ENCODE measurements around the gene SAMD11.

SAMD11 gene

GRCh38 chr1:917466-918091, 6.1 kb upstream of the SAMD11 start:
- no peak overlapping the region for H3K27ac Mint-ChIP-seq
- H3K4me1 Mint-ChIP-seq (ENCODE audit: low read depth): peaks cover 20% of the 10 kb centered on the region
- H3K4me3 Mint-ChIP-seq: no peak overlapping the region
- intact Hi-C loops (cut with micrococcal nuclease): no loop called here
- no peaks in the 10 kb centered on the region for H3K36me3 Mint-ChIP-seq (ENCODE audit: low read depth)
- no peaks in the 10 kb centered on the region for H3K9me3 Mint-ChIP-seq
- H3K27me3 Mint-ChIP-seq: peaks cover 98% of the 10 kb centered on the region

- no peak overlapping the region for H3K27ac Mint-ChIP-seq
- no peaks in the 10 kb centered on the region for H3K36me3 Mint-ChIP-seq (ENCODE audit: low read depth)
- peaks cover 21% of the 10 kb centered on the region for H3K4me1 Mint-ChIP-seq (ENCODE audit: low read depth)
- no peaks in the 10 kb centered on the region for H3K9me3 Mint-ChIP-seq
- H3K4me3 Mint-ChIP-seq: no peak overlapping the region
- peaks cover 98% of the 10 kb centered on the region for H3K27me3 Mint-ChIP-seq
- intact Hi-C loops (cut with micrococcal nuclease): no loop called here
Observed at GRCh38 chr1:918353-918752, 5.4 kb upstream of the SAMD11 start.

GRCh38 chr1:918843-919242, 4.9 kb upstream of the SAMD11 start:
- H3K36me3 Mint-ChIP-seq (ENCODE audit: low read depth): no peaks in the 10 kb centered on the region
- intact Hi-C loops (cut with micrococcal nuclease): no loop called here
- no peak overlapping the region for H3K4me3 Mint-ChIP-seq
- H3K9me3 Mint-ChIP-seq: no peaks in the 10 kb centered on the region
- peaks cover 23% of the 10 kb centered on the region for H3K4me1 Mint-ChIP-seq (ENCODE audit: low read depth)
- no peak overlapping the region for H3K27ac Mint-ChIP-seq
- H3K27me3 Mint-ChIP-seq: peaks cover 95% of the 10 kb centered on the region

- intact Hi-C loops (cut with micrococcal nuclease): no loop called here
- no peaks in the 10 kb centered on the region for H3K36me3 Mint-ChIP-seq (ENCODE audit: low read depth)
- no peak overlapping the region for H3K27ac Mint-ChIP-seq
- H3K4me1 Mint-ChIP-seq (ENCODE audit: low read depth): peaks cover 23% of the 10 kb centered on the region
- H3K27me3 Mint-ChIP-seq: peaks cover 90% of the 10 kb centered on the region
- no peaks in the 10 kb centered on the region for H3K9me3 Mint-ChIP-seq
- H3K4me3 Mint-ChIP-seq: no peak overlapping the region
Observed at GRCh38 chr1:919271-919872, 4.4 kb upstream of the SAMD11 start.

- Mint-ChIP-seq H3K4me3 (no peak overlapping the region), H3K27me3 (peaks cover 89% of the 10 kb centered on the region), H3K9me3 (no peaks in the 10 kb centered on the region), H3K27ac (no peak overlapping the region), H3K36me3 (ENCODE audit: low read depth) (no peaks in the 10 kb centered on the region), H3K4me1 (ENCODE audit: low read depth) (peaks cover 23% of the 10 kb centered on the region)
- intact Hi-C loops (cut with micrococcal nuclease): no loop called here
Observed at GRCh38 chr1:920010-920409, 3.7 kb upstream of the SAMD11 start.

- no peaks in the 10 kb centered on the region for H3K36me3 Mint-ChIP-seq (ENCODE audit: low read depth)
Observed at GRCh38 chr1:920521-920920, 3.2 kb upstream of the SAMD11 start.

GRCh38 chr1:921011-921837, 2.5 kb upstream of the SAMD11 start:
- H3K4me1 Mint-ChIP-seq (ENCODE audit: low read depth): peaks cover 23% of the 10 kb centered on the region
- peaks cover 87% of the 10 kb centered on the region for H3K27me3 Mint-ChIP-seq
- no peak overlapping the region for H3K4me3 Mint-ChIP-seq
- H3K36me3 Mint-ChIP-seq (ENCODE audit: low read depth): no peaks in the 10 kb centered on the region
- no peaks in the 10 kb centered on the region for H3K9me3 Mint-ChIP-seq
- H3K27ac Mint-ChIP-seq: no peak overlapping the region
- intact Hi-C loops (cut with micrococcal nuclease): no loop called here

More at GRCh38 chr1:920521-920920, 3.2 kb upstream of the SAMD11 start:
- Mint-ChIP-seq H3K4me1 (ENCODE audit: low read depth) (peaks cover 23% of the 10 kb centered on the region), H3K9me3 (no peaks in the 10 kb centered on the region), H3K27me3 (peaks cover 87% of the 10 kb centered on the region), H3K27ac (no peak overlapping the region), H3K4me3 (no peak overlapping the region)
- intact Hi-C loops (cut with micrococcal nuclease): no loop called here

GRCh38 chr1:923991-924655, 400 bp downstream of the SAMD11 start:
- intact Hi-C loops (cut with micrococcal nuclease): loop anchor here (2.0 kb wide), 1 partner anchor 17 kb away; no protein-coding TSS in a partner anchor
- peak overlapping the region; percentile 54 for H3K4me3 Mint-ChIP-seq

GRCh38 chr1:924656-925560, 1.2 kb downstream of the SAMD11 start:
- Mint-ChIP-seq H3K4me1 (ENCODE audit: low read depth) (peaks cover 23% of the 10 kb centered on the region), H3K9me3 (no peaks in the 10 kb centered on the region), H3K27ac (no peak overlapping the region), H3K27me3 (peaks cover 88% of the 10 kb centered on the region), H3K4me3 (peak overlapping the region; percentile 54), H3K36me3 (ENCODE audit: low read depth) (no peaks in the 10 kb centered on the region)
- intact Hi-C loops (cut with micrococcal nuclease): no loop called here

More at GRCh38 chr1:923991-924655, 400 bp downstream of the SAMD11 start:
- Mint-ChIP-seq H3K9me3 (no peaks in the 10 kb centered on the region), H3K27ac (no peak overlapping the region), H3K4me1 (ENCODE audit: low read depth) (peaks cover 23% of the 10 kb centered on the region), H3K36me3 (ENCODE audit: low read depth) (no peaks in the 10 kb centered on the region), H3K27me3 (peaks cover 89% of the 10 kb centered on the region)

- intact Hi-C loops (cut with micrococcal nuclease): no loop called here
- Mint-ChIP-seq H3K9me3 (no peaks in the 10 kb centered on the region), H3K27me3 (peaks cover 87% of the 10 kb centered on the region), H3K4me3 (peak overlapping the region; percentile 32), H3K27ac (no peak overlapping the region), H3K4me1 (ENCODE audit: low read depth) (peaks cover 18% of the 10 kb centered on the region), H3K36me3 (ENCODE audit: low read depth) (no peaks in the 10 kb centered on the region)
Observed at GRCh38 chr1:925561-926421, 2.1 kb downstream of the SAMD11 start.

- Mint-ChIP-seq H3K36me3 (ENCODE audit: low read depth) (no peaks in the 10 kb centered on the region), H3K4me1 (ENCODE audit: low read depth) (peaks cover 7% of the 10 kb centered on the region), H3K27ac (no peak overlapping the region), H3K9me3 (no peaks in the 10 kb centered on the region), H3K4me3 (no peak overlapping the region), H3K27me3 (peaks cover 83% of the 10 kb centered on the region)
- intact Hi-C loops (cut with micrococcal nuclease): no loop called here
Observed at GRCh38 chr1:927234-927633, 3.5 kb downstream of the SAMD11 start.

- intact Hi-C loops (cut with micrococcal nuclease): no loop called here
- no peaks in the 10 kb centered on the region for H3K36me3 Mint-ChIP-seq (ENCODE audit: low read depth)
- peaks cover 7% of the 10 kb centered on the region for H3K4me1 Mint-ChIP-seq (ENCODE audit: low read depth)
- no peaks in the 10 kb centered on the region for H3K9me3 Mint-ChIP-seq
- peaks cover 83% of the 10 kb centered on the region for H3K27me3 Mint-ChIP-seq
- no peak overlapping the region for H3K27ac Mint-ChIP-seq
- H3K4me3 Mint-ChIP-seq: no peak overlapping the region
Observed at GRCh38 chr1:927748-928147, 4.0 kb downstream of the SAMD11 start.

All from dendritic cell treated with granulocyte-macrophage colony-stimulating factor and Interleukin-4, amounts not matched to agents 40 ng/mL and 50 ng/mL, for 4 days (primary cell).